Measurements from ENCODE around the gene HEXIM1. TPM values are rescaled to one million over a fixed set of nuclear protein-coding genes. Genes with fewer than 3 reads are reported as not detected.
A peak's percentile ranks its signal among the peaks of the same experiment; 100 is the strongest.

Gene HEXIM1
- total RNA-seq, 4 donors from 2014 or later = 48.3 to 56.3 (median 53.8) TPM

DNA sequence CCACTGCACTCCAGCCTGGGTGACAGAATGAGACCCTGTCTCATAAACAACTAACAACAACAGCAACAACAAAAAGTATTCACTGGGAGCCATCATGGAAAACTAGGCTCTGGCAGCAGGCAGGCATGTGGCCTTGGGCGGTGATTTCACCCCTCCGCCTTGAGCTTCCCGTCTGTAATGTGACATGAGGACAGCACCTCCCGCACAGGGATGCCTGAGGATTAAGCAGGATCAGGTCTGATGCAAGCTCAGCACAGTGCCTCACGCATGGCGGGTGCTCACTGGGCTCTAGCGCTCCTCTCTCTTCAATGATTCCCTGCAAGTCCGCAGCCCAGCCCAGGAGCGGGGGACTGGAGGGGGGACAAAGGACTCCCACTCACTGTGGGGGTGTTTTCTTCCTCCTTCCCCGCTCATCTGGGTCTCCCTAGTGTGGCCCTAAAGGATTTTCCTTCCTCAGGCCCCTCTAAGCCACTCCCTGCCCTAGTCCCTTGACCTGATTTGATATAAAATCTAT, 18.8 kb upstream of the HEXIM1 start:
- WGBS, 2 donors (ENCODE audit: low coverage in 1 of 2) = 72 to 94% methylated on average over 3 to 8 of the region's 10 CpGs
- Histone ChIP-seq H3K4me3 (no peak overlapping the region), H3K4me1 (peaks cover 0 to 81% (median 34%) of the 10 kb centered on the region in 3 donors), H3K9me3 (no peaks in the 10 kb centered on the region), H3K27me3 (no peaks in the 10 kb centered on the region), H3K27ac (peak overlapping the region in 3 of 4 donors; percentile 97 to 100 (median 100)), H3K36me3 (no peaks in the 10 kb centered on the region)
- ATAC-seq = no peak
- TF ChIP-seq POLR2A (IDR thresholded peaks at IDR 0.05) (no peak), POLR2AphosphoS5 (IDR thresholded peaks at IDR 0.05) (peak; percentile 92), EP300 (IDR thresholded peaks at IDR 0.05) (no peak)
- TF ChIP-seq, protein P1, sequence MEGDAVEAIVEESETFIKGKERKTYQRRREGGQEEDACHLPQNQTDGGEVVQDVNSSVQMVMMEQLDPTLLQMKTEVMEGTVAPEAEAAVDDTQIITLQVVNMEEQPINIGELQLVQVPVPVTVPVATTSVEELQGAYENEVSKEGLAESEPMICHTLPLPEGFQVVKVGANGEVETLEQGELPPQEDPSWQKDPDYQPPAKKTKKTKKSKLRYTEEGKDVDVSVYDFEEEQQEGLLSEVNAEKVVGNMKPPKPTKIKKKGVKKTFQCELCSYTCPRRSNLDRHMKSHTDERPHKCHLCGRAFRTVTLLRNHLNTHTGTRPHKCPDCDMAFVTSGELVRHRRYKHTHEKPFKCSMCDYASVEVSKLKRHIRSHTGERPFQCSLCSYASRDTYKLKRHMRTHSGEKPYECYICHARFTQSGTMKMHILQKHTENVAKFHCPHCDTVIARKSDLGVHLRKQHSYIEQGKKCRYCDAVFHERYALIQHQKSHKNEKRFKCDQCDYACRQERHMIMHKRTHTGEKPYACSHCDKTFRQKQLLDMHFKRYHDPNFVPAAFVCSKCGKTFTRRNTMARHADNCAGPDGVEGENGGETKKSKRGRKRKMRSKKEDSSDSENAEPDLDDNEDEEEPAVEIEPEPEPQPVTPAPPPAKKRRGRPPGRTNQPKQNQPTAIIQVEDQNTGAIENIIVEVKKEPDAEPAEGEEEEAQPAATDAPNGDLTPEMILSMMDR (IDR thresholded peaks at IDR 0.05) = no peak

DNA sequence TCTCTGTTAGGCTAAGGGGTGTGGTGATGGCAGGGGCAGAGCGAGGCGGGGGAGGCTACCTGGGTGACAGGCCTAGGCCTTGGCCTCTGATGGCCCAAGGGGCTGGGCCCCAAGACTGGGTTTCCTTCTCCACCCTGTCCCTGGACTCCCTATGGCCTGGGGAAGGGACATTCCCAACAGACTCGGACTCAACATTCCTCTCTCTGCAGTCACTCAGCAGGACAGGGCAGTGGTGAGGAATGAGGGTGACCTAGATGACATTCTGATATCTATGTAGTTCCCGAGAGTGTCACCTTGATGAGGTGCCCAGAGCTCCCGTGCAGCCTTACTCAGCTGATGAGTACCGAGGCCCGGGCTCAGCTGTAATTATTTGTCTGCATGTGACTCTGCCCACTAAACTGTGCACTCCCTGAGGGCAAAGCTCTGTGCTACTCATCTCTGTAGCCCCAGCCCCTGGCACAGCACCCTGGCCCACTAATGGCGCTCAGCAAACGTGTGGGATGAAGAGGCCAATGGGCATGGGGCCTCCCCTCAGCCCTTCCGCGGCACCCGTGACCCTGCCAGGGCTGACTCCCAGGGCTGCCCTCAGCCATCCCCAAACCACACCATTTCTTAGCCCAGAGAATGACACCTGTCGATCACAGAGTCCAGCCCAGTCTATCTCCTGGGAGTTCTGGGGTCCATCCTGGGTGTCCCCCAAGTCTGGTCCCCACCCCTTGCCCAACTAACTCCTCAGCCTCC, 18.2 kb upstream of the HEXIM1 start:
- H3K36me3 ChIP-seq = no peaks in the 10 kb centered on the region
- ATAC-seq = no peak
- no peaks in the 10 kb centered on the region for H3K27me3 ChIP-seq
- H3K4me1 ChIP-seq = peaks cover 0 to 81% (median 30%) of the 10 kb centered on the region in 3 donors
- H3K9me3 ChIP-seq = no peaks in the 10 kb centered on the region
- H3K27ac ChIP-seq = peak overlapping the region in 3 of 4 donors; percentile 97 to 100 (median 100)
- peak overlapping the region in 1 of 2 donors; percentile 99 for H3K4me3 ChIP-seq
- TF ChIP-seq EP300 (IDR thresholded peaks at IDR 0.05) = no peak
- no peak for TF ChIP-seq POLR2A (IDR thresholded peaks at IDR 0.05)
- TF ChIP-seq POLR2AphosphoS5 (IDR thresholded peaks at IDR 0.05) = no peak
- TF ChIP-seq, protein P1 (IDR thresholded peaks at IDR 0.05) = no peak
- WGBS, 2 donors (ENCODE audit: low coverage in 1 of 2) = 100% methylated on average over 1 of the region's 13 CpGs; no CpG with 5 or more reads in 1 of the 2 donors

DNA sequence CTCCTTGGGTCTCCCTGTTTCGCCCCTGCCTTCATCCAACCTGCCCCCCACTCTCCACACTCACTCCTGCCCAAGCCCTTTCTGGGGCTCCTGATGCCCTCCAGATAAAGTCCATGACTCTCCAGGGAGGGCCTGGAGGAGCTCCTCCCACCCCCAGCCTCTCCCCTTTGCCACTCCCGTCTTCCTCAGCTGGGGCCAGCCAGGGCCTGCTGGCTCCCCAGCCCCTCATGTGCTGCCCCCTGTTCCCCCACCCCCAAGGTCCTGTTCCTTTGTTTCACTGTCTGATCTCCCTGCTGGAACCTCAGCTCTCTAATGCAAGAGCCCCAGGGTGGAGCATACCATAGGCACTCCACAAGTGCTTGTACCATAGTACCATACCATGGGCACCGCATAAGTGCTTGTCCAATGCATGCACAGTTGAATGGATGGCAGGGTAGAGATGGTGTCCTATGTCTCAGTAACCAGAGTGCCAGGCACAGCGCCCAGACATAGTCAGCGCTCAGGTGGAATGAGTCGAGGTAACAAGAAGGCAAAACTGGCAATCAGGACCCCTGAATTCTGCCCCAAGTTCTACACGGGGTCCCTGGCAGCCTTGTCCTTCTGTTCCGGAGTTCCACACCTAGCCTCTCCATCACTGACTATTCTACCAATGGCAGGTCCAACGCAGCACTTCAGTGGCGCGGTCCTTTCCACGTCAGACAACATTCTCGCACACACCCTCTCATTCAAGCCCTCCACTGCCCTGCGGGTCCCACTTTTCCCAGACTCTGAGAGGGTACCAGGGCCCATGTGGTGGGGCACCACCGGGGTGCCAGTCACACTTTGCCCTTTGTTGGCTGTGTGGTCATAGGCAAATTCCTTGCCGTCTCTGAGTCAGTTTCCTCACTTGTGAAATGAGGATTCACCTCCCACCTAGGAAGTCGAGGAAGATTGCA, 17.3 kb upstream of the HEXIM1 start:
- WGBS, 2 donors (ENCODE audit: low coverage in 1 of 2) = 64 to 75% methylated on average over 4 to 11 of the region's 17 CpGs
- Histone ChIP-seq H3K27me3 (no peaks in the 10 kb centered on the region), H3K36me3 (no peaks in the 10 kb centered on the region), H3K9me3 (no peaks in the 10 kb centered on the region), H3K4me3 (peak overlapping the region; percentile 95 to 99), H3K27ac (peak overlapping the region in 3 of 4 donors; percentile 97 to 100 (median 100)), H3K4me1 (peaks cover 0 to 83% (median 30%) of the 10 kb centered on the region in 3 donors)
- ATAC-seq = no peak
- TF ChIP-seq POLR2A (IDR thresholded peaks at IDR 0.05) = no peak
- TF ChIP-seq, protein P1 (IDR thresholded peaks at IDR 0.05) = no peak
- no peak for TF ChIP-seq POLR2AphosphoS5 (IDR thresholded peaks at IDR 0.05)
- TF ChIP-seq EP300 (IDR thresholded peaks at IDR 0.05) = no peak

DNA sequence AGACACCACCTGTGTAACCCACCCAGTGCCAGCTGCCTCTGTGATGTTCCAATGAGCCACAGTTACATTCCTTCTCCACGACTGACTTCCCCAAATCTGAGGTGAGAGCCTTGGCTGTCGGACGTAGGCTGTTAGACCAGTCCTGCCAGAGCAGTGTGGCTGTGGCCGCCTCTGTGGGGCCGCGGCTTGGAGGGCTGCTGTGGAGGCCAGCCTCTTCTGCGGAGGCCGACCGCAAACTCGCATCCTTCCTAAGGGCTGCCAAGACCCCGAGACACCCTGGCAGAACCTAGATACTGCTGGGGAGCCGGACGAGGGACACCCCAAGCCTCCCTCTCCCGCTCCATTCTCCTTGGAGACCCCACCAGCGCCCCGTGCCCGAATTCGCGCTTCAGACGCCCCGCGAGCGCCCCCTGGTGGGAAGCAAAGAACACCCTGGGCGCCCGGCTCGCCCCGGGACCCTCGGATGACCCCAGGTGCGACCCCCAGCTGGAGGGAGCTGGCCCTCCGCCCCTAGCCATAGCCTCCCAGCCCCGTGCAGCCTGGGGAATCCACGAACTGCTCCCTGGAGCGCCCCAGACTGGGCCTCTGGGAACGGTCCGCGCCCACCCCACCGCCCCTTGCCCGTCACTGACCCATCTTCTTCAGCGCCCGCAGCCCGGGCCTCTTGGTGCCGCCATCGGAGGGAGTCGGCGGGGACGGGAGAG, 16.5 kb upstream of the HEXIM1 start:
- no CpG with 5 or more reads among the region's 46 CpGs for WGBS, 2 donors (ENCODE audit: low coverage in 1 of 2)
- Histone ChIP-seq H3K36me3 (no peaks in the 10 kb centered on the region), H3K4me3 (peak overlapping the region; percentile 95 to 99), H3K27ac (peak overlapping the region; percentile 93 to 100 (median 98)), H3K4me1 (peaks cover 0 to 88% (median 38%) of the 10 kb centered on the region in 3 donors), H3K27me3 (no peaks in the 10 kb centered on the region), H3K9me3 (no peaks in the 10 kb centered on the region)
- no peak for ATAC-seq
- TF ChIP-seq, protein P1 (IDR thresholded peaks at IDR 0.05) = peak in 3 of 4 experiments; percentile 72 to 94 (median 80)
- no peak for TF ChIP-seq EP300 (IDR thresholded peaks at IDR 0.05)
- no peak for TF ChIP-seq POLR2AphosphoS5 (IDR thresholded peaks at IDR 0.05)
- TF ChIP-seq POLR2A (IDR thresholded peaks at IDR 0.05) = no peak

Measured in gastroesophageal sphincter (tissue), 4 donors.